ENCODE measurements around the gene MSANTD1.

The MSANTD1 gene

GRCh38 chr4:3243136-3243780 lies 5.7 kb upstream of the MSANTD1 start:
- Histone ChIP-seq H3K9me3 (ENCODE audit: severe bottlenecking) (no peaks in the 10 kb centered on the region), H3K27ac (ENCODE audit: poor library complexity, severe bottlenecking) (no peak overlapping the region), H3K36me3 (ENCODE audit: low read depth) (peaks cover 4% of the 10 kb centered on the region; the same call in 1 of the 2 replicates), H3K4me1 (ENCODE audit: insufficient read depth, poor library complexity, severe bottlenecking) (no peaks in the 10 kb centered on the region), H3K27me3 (ENCODE audit: insufficient read depth, poor library complexity, severe bottlenecking) (no peaks in the 10 kb centered on the region), H3K4me3 (ENCODE audit: severe bottlenecking) (no peak overlapping the region)
- no peak for DNase-seq (ENCODE audit: low spot score)
- TF ChIP-seq CTCF (IDR thresholded peaks at IDR 0.05; ENCODE audit: poor library complexity, severe bottlenecking): no peak
- no peak for ATAC-seq (ENCODE audit: low read depth)

DNA sequence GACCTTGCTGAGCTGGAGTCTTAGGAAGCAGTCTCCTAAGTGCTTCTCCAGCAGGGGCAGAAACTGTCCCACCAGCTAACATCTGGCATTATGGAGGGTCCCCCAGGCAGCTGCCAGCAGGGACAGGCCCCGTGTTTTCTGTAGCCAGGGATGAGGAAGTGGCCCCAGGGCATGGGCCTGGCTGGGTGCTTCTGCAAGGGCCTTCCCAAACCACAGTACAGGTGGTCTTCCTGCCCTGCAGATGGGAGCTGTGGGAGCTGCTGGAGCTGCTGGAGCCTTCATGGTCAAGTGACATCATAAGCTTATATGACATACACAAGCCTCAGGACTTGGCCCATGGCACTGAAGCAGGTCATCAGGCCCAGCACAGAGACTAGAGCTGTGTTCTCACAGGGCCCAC lies 5.0 kb upstream of the MSANTD1 start:
- Histone ChIP-seq H3K27me3 (ENCODE audit: insufficient read depth, poor library complexity, severe bottlenecking) (no peaks in the 10 kb centered on the region), H3K4me3 (ENCODE audit: severe bottlenecking) (no peak overlapping the region), H3K4me1 (ENCODE audit: insufficient read depth, poor library complexity, severe bottlenecking) (no peaks in the 10 kb centered on the region), H3K27ac (ENCODE audit: poor library complexity, severe bottlenecking) (no peak overlapping the region), H3K9me3 (ENCODE audit: severe bottlenecking) (no peaks in the 10 kb centered on the region), H3K36me3 (ENCODE audit: low read depth) (peaks cover 4% of the 10 kb centered on the region; the same call in 1 of the 2 replicates)
- ATAC-seq (ENCODE audit: low read depth) (no peak), DNase-seq (ENCODE audit: low spot score) (no peak)
- no peak for TF ChIP-seq CTCF (IDR thresholded peaks at IDR 0.05; ENCODE audit: poor library complexity, severe bottlenecking)

DNA sequence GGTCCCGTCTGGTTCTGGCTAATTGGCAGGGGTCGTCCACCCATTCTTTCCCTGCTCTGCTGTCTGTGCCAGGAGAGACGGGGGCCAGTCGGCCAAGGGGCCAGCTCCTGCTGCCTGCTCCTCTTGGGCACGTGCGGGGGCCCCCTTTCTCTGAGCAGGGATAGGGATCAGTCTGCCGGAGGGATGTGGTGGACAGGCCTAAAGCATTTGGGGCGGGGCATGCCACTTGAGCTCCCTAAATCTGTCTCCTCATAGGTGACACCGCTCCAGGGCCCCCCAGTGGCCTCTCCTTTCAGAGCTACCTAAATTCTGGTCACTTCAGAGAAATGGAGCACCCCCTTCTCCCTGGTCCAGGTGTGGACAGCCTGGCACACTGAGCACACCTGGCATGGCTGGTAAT lies 4.2 kb upstream of the MSANTD1 start:
- Histone ChIP-seq H3K9me3 (ENCODE audit: severe bottlenecking) (no peaks in the 10 kb centered on the region), H3K27ac (ENCODE audit: poor library complexity, severe bottlenecking) (no peak overlapping the region), H3K4me1 (ENCODE audit: insufficient read depth, poor library complexity, severe bottlenecking) (no peaks in the 10 kb centered on the region), H3K36me3 (ENCODE audit: low read depth) (peaks cover 4% of the 10 kb centered on the region; the same call in 1 of the 2 replicates), H3K27me3 (ENCODE audit: insufficient read depth, poor library complexity, severe bottlenecking) (no peaks in the 10 kb centered on the region), H3K4me3 (ENCODE audit: severe bottlenecking) (no peak overlapping the region)
- ATAC-seq (ENCODE audit: low read depth) (no peak), DNase-seq (ENCODE audit: low spot score) (no peak)
- no peak for TF ChIP-seq CTCF (IDR thresholded peaks at IDR 0.05; ENCODE audit: poor library complexity, severe bottlenecking)

DNA sequence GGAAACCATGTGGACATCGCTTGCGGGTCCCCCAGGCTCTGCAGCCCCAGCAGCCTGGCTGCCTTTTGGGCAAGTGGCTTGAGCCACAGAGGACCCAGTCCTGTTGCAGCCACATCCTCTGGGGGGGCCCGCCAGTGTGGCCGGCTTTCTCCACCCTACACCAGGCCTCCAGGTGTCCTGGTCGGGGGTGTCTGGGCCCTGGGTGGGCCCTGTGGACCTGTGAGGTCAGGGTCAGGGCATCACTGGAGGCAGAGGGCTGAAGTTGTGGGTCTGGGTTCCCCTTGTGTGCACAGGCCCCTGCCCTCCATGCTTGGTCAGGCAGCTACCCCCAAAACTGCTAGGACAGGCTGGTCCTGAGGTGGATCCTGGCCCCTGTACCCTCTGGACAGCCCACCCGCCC lies 3.3 kb upstream of the MSANTD1 start:
- no peaks in the 10 kb centered on the region for H3K9me3 ChIP-seq (ENCODE audit: severe bottlenecking)
- ATAC-seq (ENCODE audit: low read depth): no peak
- no peaks in the 10 kb centered on the region for H3K4me1 ChIP-seq (ENCODE audit: insufficient read depth, poor library complexity, severe bottlenecking)
- no peak for DNase-seq (ENCODE audit: low spot score)
- TF ChIP-seq CTCF (IDR thresholded peaks at IDR 0.05; ENCODE audit: poor library complexity, severe bottlenecking): no peak
- H3K27ac ChIP-seq (ENCODE audit: poor library complexity, severe bottlenecking): no peak overlapping the region
- no peaks in the 10 kb centered on the region for H3K36me3 ChIP-seq (ENCODE audit: low read depth)
- no peak overlapping the region for H3K4me3 ChIP-seq (ENCODE audit: severe bottlenecking)
- H3K27me3 ChIP-seq (ENCODE audit: insufficient read depth, poor library complexity, severe bottlenecking): no peaks in the 10 kb centered on the region

All from RWPE2 (cell line).